Liver (tissue), 9 donors: ENCODE results near the gene HINT2. TPM values are rescaled to one million over a fixed set of nuclear protein-coding genes. Genes with fewer than 3 reads are reported as not detected.

Experiments
- DNase-seq: peaks from one replicate; pipeline ENCODE4 v3.0.0-alpha.2; 2017; ENCODE audit warnings: low spot score
- H3K27ac ChIP-seq, 2 donors: one replicate each; pipeline ENCODE4 v1.7.0; 2013; ENCODE audit warnings: inconsistent platforms in 2 of 2, low read length in 2 of 2, control low read depth in 1 of 2, low read depth in 1 of 2, mild to moderate bottlenecking in 1 of 2
- H3K27me3 ChIP-seq, 4 donors: one replicate each; pipeline versions ENCODE4 v1.6.1 to v1.7.0; 2013; ENCODE audit warnings: low read length in 3 of 4, inconsistent platforms in 1 of 4, mild to moderate bottlenecking in 1 of 4, moderate library complexity in 1 of 4; ENCODE audit not compliant: control insufficient read depth in 4 of 4, insufficient read depth in 4 of 4
- H3K36me3 ChIP-seq, 4 donors: one replicate each; pipeline versions ENCODE4 v1.6.1 to v1.7.0; 2013; ENCODE audit warnings: low read length in 3 of 4, mild to moderate bottlenecking in 3 of 4, low read depth in 1 of 4, moderate library complexity in 1 of 4; ENCODE audit not compliant: control insufficient read depth in 4 of 4, insufficient read depth in 3 of 4
- H3K4me1 ChIP-seq, 4 donors: one replicate each; pipeline versions ENCODE4 v1.6.1 to v1.7.0; 2013; ENCODE audit warnings: low read length in 3 of 4, mild to moderate bottlenecking in 3 of 4, moderate library complexity in 1 of 4; ENCODE audit not compliant: control insufficient read depth in 4 of 4, insufficient read depth in 4 of 4
- H3K4me3 ChIP-seq, 3 donors: one replicate each; pipeline versions ENCODE4 v1.6.1 to v1.7.0; 2013; ENCODE audit warnings: low read length in 3 of 3, control low read depth in 1 of 3, low read depth in 1 of 3, mild to moderate bottlenecking in 1 of 3
- H3K9ac ChIP-seq, 2 donors: one replicate each; pipeline ENCODE4 v1.7.0; 2013; ENCODE audit warnings: low read length in 2 of 2, mild to moderate bottlenecking in 2 of 2, moderate library complexity in 2 of 2, control low read depth in 1 of 2, low read depth in 1 of 2
- H3K9me3 ChIP-seq, 4 donors: one replicate each; pipeline versions ENCODE4 v1.6.1 to v1.7.0; 2013; ENCODE audit warnings: low read length in 3 of 4; ENCODE audit not compliant: control insufficient read depth in 4 of 4
- ATF3 ChIP-seq: IDR thresholded peaks from 2 replicates; pipeline ENCODE4 v1.6.1; 2016; ENCODE audit warnings: antibody characterized with exemption
- CTCF ChIP-seq: fragments of 150-350 bp; IDR thresholded peaks from 2 replicates; pipeline ENCODE4 v1.5.1; 2017; ENCODE audit warnings: improper control_type of control experiment, low read depth, low read length; ENCODE audit not compliant: missing input control
- EGR1 ChIP-seq, 2 donors: IDR thresholded peaks; 2 replicates each; pipeline ENCODE4 v1.6.1; 2016 to 2018; ENCODE audit warnings: antibody characterized with exemption in 2 of 2, low read depth in 2 of 2
- FOXA1 ChIP-seq: IDR thresholded peaks from 2 replicates; pipeline ENCODE4 v1.6.1; 2016; ENCODE audit warnings: antibody characterized with exemption
- FOXA2 ChIP-seq: IDR thresholded peaks from 2 replicates; pipeline ENCODE4 v1.6.1; 2016; ENCODE audit warnings: antibody characterized with exemption
- GABPA ChIP-seq, 2 donors: IDR thresholded peaks in 1 of 2; conservative IDR thresholded peaks in 1 of 2; 2 replicates each; pipeline ENCODE4 v1.6.1; 2016; ENCODE audit warnings: antibody characterized with exemption in 2 of 2, mild to moderate bottlenecking in 1 of 2, moderate library complexity in 1 of 2
- HNF4A ChIP-seq, 2 donors: conservative IDR thresholded peaks; 2 replicates each; pipeline ENCODE4 v1.6.1; 2016; ENCODE audit warnings: antibody characterized with exemption in 2 of 2, mild to moderate bottlenecking in 2 of 2
- HNF4G ChIP-seq: IDR thresholded peaks from 2 replicates; pipeline ENCODE4 v1.6.1; 2016; ENCODE audit warnings: antibody characterized with exemption
- JUND ChIP-seq, 2 donors: IDR thresholded peaks; 2 replicates each; pipeline ENCODE4 v1.6.1; 2016; ENCODE audit warnings: antibody characterized with exemption in 2 of 2
- NR2F2 ChIP-seq: IDR thresholded peaks from 2 replicates; pipeline ENCODE4 v1.6.1; 2016; ENCODE audit warnings: antibody characterized with exemption
- RAD21 ChIP-seq, 2 donors: IDR thresholded peaks; 2 replicates each; pipeline ENCODE4 v1.6.1; 2016; ENCODE audit warnings: antibody characterized with exemption in 2 of 2, mild to moderate bottlenecking in 2 of 2
- RXRA ChIP-seq, 2 donors: IDR thresholded peaks; 2 replicates each; pipeline ENCODE4 v1.6.1; 2017 to 2018; ENCODE audit warnings: antibody characterized with exemption in 2 of 2, mild to moderate bottlenecking in 1 of 2
- SP1 ChIP-seq: IDR thresholded peaks from 2 replicates; pipeline ENCODE4 v1.6.1; 2018; ENCODE audit warnings: antibody characterized with exemption, mild to moderate bottlenecking
- TAF1 ChIP-seq: conservative IDR thresholded peaks from 2 replicates; pipeline ENCODE4 v1.6.1; 2016; ENCODE audit warnings: antibody characterized with exemption, mild to moderate bottlenecking
- YY1 ChIP-seq: IDR thresholded peaks from 2 replicates; pipeline ENCODE4 v1.6.1; 2016; ENCODE audit warnings: antibody characterized with exemption, mild to moderate bottlenecking
- WGBS: extraction: QIAGEN DNeasy Blood & Tissue Kit; methylation state at CpG from one replicate; pipeline ENCODE4 v1.1.7; 2013; 5-methylcytosine and 5-hydroxymethylcytosine counted together
- polyA plus RNA-seq, 2 donors: library from polyadenylated mRNA; stranded (reverse) in 1 of 2; unstranded in 1 of 2; fragments of 200-250 nt in 1 of 2; fragments of >200 nt in 1 of 2; fragmentation: Nextera tagmentation in 1 of 2; extraction: Ambion mirVana in 1 of 2; gene quantifications; one replicate each; pipeline versions ENCODE4 v1.2.1 to v1.2.3, GENCODE V29; 2013 to 2015
- total RNA-seq, 2 donors: library from RNA; depleted of rRNA; stranded (reverse); fragments of >200 nt; gene quantifications; one replicate each; pipeline ENCODE4 v1.2.3, GENCODE V29; 2014
- TF ChIP-seq, protein P1 (sequence below): IDR thresholded peaks from 2 replicates; pipeline ENCODE4 v1.6.1; 2016; ENCODE audit warnings: antibody characterized with exemption, mild to moderate bottlenecking
- TF ChIP-seq, protein P2 (sequence below): IDR thresholded peaks from 2 replicates; pipeline ENCODE4 v1.6.1; 2016; ENCODE audit warnings: antibody characterized with exemption
- TF ChIP-seq, protein P3 (sequence below): IDR thresholded peaks from 2 replicates; pipeline ENCODE4 v1.6.1; 2016; ENCODE audit warnings: antibody characterized with exemption
- donor health status: healthy.
- donor health status: healthy.
- donor health status: healthy.
- donor health status: healthy.
- donor health status: healthy.

The HINT2 gene
- total and polyA plus RNA-seq, 4 donors = 34.3 to 176 (median 76.1) TPM

DNA sequence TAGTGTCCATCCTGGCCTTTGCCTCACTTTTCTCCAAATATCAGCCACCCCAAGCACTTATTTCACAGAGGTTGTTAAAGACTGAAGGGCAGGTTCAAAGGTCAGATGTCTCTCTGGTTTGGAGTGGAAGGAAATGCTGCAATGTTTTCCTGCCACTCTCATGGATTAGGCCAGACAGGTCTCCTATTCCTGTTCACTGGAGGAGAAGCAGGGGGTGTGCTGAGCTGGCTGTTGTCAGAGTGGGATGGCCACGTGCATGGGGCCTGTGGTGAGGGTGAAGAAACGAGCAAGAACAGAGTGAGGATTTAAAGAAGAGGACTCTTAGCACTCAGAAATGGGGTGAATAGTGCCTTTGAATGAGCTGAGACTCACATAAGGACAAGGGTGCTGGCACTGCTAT lies 20.9 kb upstream of the HINT2 start:
- TF ChIP-seq CTCF (no peak), HNF4G (peak; percentile 78), FOXA2 (no peak), ATF3 (peak; percentile 55), RXRA (IDR thresholded peaks at IDR 0.05) (peak; percentile 91 to 95), TAF1 (no peak), FOXA1 (no peak), SP1 (peak; percentile 96), RAD21 (IDR thresholded peaks at IDR 0.05) (peak in 1 of 2 donors; percentile 33), NR2F2 (peak; percentile 90), JUND (IDR thresholded peaks at IDR 0.05) (peak in 1 of 2 donors; percentile 50), YY1 (peak; percentile 54), GABPA (IDR thresholded peaks at IDR 0.05 in 1 of 2, conservative IDR thresholded peaks at IDR 0.05 in 1 of 2) (peak in 1 of 2 donors; percentile 67), EGR1 (IDR thresholded peaks at IDR 0.05; ENCODE audit: low read depth in 2 of 2) (peak in 1 of 2 donors; percentile 75), HNF4A (conservative IDR thresholded peaks at IDR 0.05) (peak; percentile 93 to 96)
- TF ChIP-seq, protein P1, sequence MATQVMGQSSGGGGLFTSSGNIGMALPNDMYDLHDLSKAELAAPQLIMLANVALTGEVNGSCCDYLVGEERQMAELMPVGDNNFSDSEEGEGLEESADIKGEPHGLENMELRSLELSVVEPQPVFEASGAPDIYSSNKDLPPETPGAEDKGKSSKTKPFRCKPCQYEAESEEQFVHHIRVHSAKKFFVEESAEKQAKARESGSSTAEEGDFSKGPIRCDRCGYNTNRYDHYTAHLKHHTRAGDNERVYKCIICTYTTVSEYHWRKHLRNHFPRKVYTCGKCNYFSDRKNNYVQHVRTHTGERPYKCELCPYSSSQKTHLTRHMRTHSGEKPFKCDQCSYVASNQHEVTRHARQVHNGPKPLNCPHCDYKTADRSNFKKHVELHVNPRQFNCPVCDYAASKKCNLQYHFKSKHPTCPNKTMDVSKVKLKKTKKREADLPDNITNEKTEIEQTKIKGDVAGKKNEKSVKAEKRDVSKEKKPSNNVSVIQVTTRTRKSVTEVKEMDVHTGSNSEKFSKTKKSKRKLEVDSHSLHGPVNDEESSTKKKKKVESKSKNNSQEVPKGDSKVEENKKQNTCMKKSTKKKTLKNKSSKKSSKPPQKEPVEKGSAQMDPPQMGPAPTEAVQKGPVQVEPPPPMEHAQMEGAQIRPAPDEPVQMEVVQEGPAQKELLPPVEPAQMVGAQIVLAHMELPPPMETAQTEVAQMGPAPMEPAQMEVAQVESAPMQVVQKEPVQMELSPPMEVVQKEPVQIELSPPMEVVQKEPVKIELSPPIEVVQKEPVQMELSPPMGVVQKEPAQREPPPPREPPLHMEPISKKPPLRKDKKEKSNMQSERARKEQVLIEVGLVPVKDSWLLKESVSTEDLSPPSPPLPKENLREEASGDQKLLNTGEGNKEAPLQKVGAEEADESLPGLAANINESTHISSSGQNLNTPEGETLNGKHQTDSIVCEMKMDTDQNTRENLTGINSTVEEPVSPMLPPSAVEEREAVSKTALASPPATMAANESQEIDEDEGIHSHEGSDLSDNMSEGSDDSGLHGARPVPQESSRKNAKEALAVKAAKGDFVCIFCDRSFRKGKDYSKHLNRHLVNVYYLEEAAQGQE = peak; percentile 49
- TF ChIP-seq, protein P2, sequence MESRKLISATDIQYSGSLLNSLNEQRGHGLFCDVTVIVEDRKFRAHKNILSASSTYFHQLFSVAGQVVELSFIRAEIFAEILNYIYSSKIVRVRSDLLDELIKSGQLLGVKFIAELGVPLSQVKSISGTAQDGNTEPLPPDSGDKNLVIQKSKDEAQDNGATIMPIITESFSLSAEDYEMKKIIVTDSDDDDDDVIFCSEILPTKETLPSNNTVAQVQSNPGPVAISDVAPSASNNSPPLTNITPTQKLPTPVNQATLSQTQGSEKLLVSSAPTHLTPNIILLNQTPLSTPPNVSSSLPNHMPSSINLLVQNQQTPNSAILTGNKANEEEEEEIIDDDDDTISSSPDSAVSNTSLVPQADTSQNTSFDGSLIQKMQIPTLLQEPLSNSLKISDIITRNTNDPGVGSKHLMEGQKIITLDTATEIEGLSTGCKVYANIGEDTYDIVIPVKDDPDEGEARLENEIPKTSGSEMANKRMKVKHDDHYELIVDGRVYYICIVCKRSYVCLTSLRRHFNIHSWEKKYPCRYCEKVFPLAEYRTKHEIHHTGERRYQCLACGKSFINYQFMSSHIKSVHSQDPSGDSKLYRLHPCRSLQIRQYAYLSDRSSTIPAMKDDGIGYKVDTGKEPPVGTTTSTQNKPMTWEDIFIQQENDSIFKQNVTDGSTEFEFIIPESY = no peak
- TF ChIP-seq, protein P3, sequence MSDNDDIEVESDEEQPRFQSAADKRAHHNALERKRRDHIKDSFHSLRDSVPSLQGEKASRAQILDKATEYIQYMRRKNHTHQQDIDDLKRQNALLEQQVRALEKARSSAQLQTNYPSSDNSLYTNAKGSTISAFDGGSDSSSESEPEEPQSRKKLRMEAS = peak; percentile 83
- Histone ChIP-seq H3K27ac (peak overlapping the region; percentile 55 to 59), H3K9me3 (no peaks in the 10 kb centered on the region), H3K27me3 (no peaks in the 10 kb centered on the region), H3K4me1 (peaks cover 14 to 30% (median 22%) of the 10 kb centered on the region in 4 donors), H3K36me3 (no peaks in the 10 kb centered on the region), H3K9ac (no peak overlapping the region), H3K4me3 (no peak overlapping the region)
- 20% methylated on average over 2 of the region's 2 CpGs for WGBS
- DNase-seq = no peak
